Measurements from ENCODE around the gene GPR6.

The GPR6 gene, protein sequence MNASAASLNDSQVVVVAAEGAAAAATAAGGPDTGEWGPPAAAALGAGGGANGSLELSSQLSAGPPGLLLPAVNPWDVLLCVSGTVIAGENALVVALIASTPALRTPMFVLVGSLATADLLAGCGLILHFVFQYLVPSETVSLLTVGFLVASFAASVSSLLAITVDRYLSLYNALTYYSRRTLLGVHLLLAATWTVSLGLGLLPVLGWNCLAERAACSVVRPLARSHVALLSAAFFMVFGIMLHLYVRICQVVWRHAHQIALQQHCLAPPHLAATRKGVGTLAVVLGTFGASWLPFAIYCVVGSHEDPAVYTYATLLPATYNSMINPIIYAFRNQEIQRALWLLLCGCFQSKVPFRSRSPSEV

DNA sequence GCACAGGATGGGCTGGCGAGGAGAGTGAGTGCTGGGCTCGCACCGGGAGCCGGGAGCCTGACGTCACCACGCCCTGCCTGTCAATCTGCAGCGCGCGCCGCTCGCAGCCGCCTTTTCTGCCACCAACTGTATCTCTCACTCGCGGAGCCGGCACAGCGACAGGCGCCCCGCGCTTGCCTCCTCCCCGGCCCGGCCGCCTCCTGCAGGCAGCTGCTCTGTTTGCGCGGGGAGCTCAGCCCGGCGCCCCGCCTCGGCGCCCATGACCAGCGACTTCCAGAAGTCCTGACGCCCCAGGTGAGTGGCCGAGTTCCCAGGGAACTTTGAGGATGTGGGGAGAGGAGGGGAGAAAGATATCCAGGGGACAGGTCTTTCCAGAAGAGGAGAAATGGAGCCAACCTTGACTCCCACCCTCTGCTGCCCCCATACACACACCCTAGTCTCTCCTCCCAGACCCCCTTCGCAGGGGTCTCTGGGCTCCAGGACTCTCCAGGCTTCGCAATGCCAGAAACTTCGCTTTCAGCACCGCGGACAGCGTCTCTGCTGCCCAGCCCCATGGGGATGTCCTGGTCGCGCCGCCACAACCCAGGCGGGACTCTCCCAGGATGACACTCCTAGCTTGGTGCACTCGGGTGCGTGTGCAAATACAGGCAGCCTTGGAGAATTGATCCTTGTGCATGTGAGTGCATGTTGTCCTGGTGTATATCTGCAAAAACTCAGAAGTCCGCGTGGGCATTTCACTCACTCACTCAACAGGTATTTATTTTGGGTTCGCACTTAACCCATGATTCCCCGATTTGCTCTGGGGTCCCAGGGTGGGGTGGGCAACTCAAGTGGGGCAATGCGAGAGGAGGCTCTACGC is at the start of gene GPR6:
GPR6 (plus strand) TSS at position 138 of the 859 bp plus-strand sequence. CDS start 802 bp downstream, outside the sequence.
- FAIRE-seq: no peak

GRCh38 chr6:109934293-109934692 is 43.8 kb upstream of the GPR6 start:
- no peak for FAIRE-seq

DNA sequence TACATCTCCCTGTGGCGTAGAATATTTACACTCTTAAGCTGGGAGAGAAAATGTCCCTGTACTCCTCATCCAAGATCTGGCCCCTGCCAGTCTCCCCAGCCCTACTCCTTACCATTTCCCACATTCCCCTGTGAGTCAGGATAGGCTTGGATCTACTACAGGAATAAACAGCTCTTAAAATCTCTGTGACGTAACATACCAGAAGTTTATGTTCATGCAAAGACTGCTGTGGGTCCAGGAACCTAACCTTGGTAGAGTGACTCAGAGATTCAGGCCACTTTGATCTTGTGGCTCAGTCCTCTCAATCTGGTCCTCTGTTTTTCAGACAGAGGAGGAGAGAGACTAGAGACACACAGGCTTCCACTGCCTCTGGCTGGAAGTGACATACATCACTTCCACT is 38.5 kb upstream of the GPR6 start:
- FAIRE-seq: no peak

DNA sequence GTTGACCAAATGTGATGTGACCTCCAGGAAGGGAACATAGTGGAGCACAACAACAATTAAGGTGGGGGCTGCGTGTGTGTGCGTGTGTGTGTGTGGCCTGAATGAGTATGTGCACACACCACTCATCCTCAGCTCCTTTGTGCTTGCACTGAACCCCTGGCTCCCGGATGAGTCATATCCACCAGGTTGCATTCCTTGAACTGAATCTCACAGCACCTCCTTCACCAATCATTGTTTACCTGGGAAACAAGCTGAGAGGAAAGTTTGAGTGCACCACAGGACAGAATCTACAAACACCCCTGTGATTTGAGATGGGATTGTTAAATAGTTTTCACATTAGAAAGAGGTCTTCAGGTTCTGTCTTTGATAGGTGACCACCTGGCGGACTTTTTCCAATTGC is 33.7 kb upstream of the GPR6 start:
- FAIRE-seq: no peak

GRCh38 chr6:109945091-109945490 is 33.0 kb upstream of the GPR6 start:
- FAIRE-seq: no peak

DNA sequence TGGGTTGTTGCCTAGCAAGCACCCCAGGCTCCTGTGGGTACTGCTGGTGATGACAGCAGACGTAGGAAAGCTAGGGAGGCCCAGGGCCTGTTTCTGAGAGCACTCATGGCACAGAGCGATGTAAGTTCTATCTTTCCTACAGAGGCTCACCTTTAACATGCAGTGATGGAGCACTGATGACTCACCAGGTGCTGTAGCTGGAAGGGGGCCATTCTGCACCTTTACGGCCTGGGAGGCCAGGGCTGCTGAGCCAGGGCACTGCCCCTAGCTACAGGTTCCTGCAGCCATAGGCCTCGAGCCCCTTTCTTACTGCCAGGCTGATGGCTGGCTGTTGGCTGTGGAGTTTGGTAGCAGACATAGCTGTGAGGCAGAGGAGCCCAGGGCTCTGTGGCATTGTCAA is 31.1 kb upstream of the GPR6 start:
- FAIRE-seq: no peak

GRCh38 chr6:109949281-109950065 is 28.6 kb upstream of the GPR6 start:
- FAIRE-seq: no peak

DNA sequence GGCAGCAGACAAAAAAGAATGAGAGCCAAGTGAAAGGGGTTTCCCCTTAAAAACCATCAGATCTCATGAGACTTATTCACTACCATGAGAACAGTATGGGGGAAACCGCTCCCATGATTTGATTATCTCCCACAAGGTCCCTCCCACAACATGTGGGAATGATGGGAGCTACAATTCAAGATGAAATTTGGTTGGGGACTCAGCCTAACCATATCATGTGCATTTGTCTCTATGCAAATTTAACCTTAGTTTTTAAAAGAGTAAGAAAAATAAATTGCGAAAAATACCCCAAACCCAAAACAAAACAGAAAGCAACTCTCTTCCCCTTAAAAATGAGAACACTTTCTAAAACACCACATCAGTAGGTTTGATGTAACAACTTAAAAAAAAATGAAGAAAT is 22.6 kb upstream of the GPR6 start:
- no peak for FAIRE-seq

DNA sequence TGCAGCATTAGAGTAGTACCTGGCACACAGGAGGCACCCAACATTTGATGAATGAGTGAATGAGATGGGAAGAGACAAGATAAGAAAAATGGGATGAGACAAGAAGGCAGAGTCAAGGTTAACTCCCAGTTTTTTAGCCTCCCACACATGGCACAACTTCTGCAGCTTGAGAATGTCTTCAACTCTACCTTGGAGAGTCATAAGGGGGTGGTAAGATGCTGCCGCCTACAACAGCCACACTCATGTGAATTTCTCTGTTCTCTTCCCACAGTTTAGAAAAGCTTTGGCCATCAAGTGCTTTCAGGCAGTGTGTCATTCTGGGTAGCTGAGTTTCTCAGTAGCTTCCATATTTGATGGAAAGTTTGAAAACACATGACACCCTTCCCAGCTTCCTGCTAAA is 19.5 kb upstream of the GPR6 start:
- no peak for FAIRE-seq

DNA sequence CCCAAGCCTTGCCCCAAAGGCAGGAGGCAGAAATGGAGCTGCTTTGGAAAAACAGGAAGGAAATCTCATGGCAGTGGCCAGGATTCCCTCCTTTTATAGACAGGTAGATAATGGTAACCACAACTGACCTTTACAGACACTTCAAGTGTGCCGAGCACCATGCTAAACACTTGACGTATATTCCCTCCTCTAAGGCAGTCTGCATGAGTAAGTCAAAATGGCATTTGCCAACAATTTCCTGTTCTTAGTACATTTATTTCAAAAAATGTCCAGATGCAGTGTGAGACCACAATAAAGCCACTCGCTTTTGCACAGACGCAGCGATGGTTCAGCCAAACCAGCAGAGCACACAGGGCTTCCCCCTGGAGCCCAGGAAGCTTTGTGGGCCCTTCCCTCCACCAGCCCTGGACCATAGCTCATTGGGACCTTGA is 16.5 kb upstream of the GPR6 start:
- FAIRE-seq: no peak

DNA sequence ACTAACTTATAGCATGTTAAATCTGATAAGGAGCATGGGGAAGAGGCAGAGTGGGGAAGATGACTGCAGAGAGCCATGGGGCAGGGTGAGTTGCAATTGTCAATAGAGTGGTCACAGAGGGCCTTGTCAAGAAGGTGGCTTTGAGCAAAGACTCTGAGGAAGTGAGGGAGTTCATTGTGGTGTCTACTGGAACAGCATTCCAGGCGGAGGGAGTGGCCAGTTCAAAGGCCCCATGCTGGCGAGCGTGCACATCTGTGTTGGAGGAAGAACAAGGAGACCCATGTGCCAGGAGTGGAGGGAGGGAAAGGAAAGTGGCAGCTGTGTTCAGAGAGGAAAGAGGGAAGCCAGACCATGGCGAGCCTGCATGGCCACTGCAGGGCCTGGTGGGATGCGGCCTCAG is 15.8 kb upstream of the GPR6 start:
- no peak for FAIRE-seq

GRCh38 chr6:109963598-109964170 is 14.4 kb upstream of the GPR6 start:
- FAIRE-seq: no peak

DNA sequence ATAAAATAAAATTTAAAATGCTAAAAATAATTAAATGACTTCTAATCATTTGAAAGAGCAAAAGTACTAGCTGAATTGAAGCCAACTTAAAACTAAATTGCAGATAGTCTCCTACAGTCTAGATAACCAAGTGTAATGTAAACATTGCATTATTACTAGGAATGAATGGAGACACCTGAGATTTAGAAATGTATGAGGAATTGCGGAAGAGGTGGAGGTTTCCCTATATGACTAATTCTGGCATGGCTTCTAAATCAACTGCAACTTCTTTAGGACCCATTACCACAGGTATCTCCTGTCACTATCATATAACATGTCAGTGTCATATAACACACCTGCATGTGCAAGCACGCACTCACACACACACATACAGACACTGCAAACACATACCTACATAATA is 13.2 kb upstream of the GPR6 start:
- no peak for FAIRE-seq

GRCh38 chr6:109966299-109966698 is 11.8 kb upstream of the GPR6 start:
- FAIRE-seq: no peak

DNA sequence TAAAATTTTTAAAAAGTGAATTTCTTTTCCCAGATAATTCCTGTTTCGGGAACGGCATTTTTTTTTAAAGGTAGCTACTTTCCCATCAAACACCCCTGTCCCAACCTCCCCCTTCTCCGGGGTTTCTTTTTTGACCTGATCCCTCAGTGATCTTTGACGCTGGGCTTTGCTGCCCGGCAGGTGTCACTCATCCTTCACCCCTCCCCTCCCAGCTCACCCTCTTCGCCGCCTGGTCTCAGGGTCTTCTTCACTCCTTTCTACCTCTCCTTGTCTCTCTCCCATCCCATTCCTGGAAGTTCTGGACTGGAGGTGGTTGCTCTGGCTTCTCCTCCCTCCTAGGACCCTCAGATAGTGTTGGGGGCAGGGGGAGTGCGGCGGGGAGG is 329 bp upstream of the GPR6 start:
- FAIRE-seq: no peak

GRCh38 chr6:109979033-109979921 is 1.2 kb downstream of the GPR6 start:
- FAIRE-seq: no peak

- FAIRE-seq: no peak
Measured at GRCh38 chr6:109984410-109984809, 6.3 kb downstream of the GPR6 start.

- FAIRE-seq: no peak
Measured at GRCh38 chr6:109987196-109987595, 9.1 kb downstream of the GPR6 start.

- no peak for FAIRE-seq
Measured at GRCh38 chr6:109991201-109992101, 13.3 kb downstream of the GPR6 start.

DNA sequence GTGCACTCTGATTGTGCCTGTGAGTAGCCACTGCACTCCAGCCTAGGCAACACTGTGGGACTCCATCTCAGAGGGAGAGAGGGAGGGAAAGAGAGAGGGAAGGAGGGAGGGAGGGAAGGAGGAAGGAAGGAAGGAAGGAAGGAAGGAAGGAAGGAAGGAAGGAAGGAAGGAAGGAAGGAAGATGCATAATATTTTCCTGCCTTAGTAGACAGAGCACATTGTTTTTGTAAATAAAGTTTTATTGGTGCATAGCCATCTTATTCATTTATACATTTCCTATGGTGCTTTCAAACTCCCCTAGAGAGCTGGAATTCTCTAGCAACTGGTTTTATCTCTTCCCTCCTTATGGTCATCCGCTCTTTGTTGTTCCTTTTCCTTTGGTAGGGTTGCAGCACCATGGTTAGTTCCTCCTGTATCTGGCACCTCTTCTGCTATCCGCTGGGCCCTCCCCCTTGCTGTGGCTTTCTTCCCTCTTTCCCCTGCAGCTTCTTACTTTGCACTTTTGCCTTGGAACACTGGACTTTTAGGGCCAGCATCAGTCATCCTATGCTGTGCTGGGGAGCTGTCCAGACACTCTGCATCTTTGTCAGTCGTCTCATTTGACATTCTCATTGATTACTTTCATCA is 20.2 kb downstream of the GPR6 start:
- FAIRE-seq: no peak

Data from colon (tissue), 2 donors.